OCI-M2 (cell line): Measurements from ENCODE around the gene COPG1.
"Not testable (repeated sequence)": the region's sequence is repeated elsewhere in the genome, so short reads cannot be mapped to it uniquely, and the experiment has no call there.

ENCODE experiments used
- DNase-seq: peaks from one replicate; lab custom pipeline; 2025; ENCODE audit not compliant: unreplicated experiment; lab: John Stamatoyannopoulos, UW

COPG1 gene

DNA sequence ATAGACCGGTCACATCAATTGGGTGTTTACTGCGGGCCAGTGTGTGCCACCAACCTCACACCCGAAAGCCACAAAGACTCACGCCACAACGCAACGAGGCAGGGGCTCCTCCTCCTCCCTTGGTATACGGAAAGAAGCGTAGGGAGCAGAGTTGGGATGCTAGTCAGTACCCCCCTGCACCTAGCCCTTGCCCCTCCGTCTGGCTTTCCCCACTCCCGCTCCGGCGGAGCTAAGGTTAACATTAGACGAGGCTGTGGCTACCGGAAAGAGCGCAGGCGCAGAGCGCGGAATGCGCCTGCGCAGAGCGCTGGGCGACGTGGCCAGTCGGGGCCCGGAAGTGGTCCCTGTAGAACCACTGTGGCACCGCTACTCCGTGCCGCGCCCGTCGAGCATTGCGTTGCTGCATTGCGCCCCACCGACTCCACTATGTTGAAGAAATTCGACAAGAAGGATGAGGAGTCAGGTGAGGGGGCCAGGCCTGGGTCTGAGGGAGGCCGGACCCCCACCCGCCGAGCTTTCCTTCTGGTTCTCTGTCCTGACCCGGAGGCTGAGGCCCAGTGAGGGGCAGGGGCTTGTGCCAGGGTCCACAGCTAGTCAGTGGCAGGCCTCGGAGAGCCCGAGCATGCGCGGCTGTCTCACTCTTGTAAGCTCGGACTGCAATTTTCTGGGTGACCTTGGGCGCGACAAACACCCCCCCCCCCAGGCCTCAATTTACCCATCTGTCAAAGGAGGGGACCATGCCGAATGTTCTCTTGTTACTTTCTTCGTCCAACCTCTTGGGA is at the start of gene COPG1:
Gene COPG1, plus strand, starts transcription at position 323 of the 782 bp plus-strand sequence. Its CDS starts 104 bp downstream, at position 427.
- DNase-seq: peak; percentile 66

DNA sequence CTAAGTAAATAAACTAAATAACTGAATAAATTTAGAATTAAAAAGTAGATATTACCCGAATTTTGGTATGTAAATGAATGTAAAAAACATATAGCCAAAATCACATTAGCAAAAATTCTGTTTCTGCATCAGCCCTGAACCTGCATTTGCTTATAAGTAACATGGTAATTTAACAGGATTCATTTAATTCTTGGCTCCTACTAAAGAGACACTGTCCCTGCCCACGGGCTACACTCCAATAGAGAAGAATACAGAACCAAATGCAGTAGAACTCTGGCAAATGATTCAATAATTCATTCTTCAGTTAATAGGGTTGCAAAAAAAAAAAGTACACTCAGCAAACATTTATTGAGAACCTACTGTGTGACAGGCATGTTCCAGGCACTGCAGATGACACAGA is 44.9 kb upstream of the COPG1 start:
- DNase-seq: no peak

- no peak for DNase-seq
Observed at GRCh38 chr3:129205109-129205832, 44.1 kb upstream of the COPG1 start.

- DNase-seq: no peak
Observed at GRCh38 chr3:129207479-129207878, 41.9 kb upstream of the COPG1 start.

- DNase-seq: no peak
Observed at GRCh38 chr3:129211345-129211744, 38.1 kb upstream of the COPG1 start.

GRCh38 chr3:129211772-129212171 is 37.6 kb upstream of the COPG1 start:
- DNase-seq: no peak

DNA sequence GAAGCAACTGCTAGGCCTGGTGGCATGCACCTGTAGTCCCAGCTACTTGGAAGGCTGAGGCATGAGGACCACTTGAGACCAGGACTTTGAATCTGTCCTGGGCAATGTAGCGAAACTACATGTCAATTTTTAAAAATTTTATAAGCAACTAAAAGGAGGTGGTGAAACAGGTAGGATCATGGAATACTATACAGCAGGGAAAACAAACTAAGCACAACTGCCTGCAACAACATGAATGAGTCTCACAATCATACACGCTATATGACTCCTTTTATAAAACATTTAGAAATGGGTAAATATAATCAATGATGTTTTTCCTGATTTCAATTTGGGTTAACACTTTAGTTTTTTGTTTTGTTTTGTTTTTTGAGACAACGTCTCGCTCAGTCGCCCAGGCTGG is 36.2 kb upstream of the COPG1 start:
- no peak for DNase-seq

GRCh38 chr3:129218742-129219141 is 30.7 kb upstream of the COPG1 start:
- DNase-seq: no peak

- not testable (repeated sequence) for DNase-seq
Observed at GRCh38 chr3:129224387-129224786, 25.0 kb upstream of the COPG1 start.

DNA sequence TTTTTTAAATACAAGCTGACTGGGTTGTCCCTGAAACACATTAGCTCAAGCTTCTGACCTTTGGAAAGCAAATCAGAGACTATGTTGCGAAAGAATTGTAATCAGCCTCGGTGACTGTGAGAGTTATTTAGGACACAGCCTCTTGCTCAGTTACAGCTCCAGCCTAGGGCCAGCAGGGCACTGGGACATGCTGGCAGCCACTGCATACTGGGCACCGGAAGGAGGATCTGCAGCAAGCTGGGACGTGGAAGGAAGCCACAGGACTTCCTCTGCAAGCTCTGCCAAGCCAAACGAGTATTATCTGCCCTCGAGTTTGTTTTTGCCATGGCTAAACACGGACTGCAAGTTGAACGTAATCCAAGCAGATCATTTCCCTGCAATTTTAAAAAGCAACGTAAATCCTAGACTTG is 24.4 kb upstream of the COPG1 start:
- no peak for DNase-seq

- DNase-seq: no peak
Observed at GRCh38 chr3:129226374-129226773, 23.0 kb upstream of the COPG1 start.

- no peak for DNase-seq
Observed at GRCh38 chr3:129228891-129229585, 20.4 kb upstream of the COPG1 start.

DNA sequence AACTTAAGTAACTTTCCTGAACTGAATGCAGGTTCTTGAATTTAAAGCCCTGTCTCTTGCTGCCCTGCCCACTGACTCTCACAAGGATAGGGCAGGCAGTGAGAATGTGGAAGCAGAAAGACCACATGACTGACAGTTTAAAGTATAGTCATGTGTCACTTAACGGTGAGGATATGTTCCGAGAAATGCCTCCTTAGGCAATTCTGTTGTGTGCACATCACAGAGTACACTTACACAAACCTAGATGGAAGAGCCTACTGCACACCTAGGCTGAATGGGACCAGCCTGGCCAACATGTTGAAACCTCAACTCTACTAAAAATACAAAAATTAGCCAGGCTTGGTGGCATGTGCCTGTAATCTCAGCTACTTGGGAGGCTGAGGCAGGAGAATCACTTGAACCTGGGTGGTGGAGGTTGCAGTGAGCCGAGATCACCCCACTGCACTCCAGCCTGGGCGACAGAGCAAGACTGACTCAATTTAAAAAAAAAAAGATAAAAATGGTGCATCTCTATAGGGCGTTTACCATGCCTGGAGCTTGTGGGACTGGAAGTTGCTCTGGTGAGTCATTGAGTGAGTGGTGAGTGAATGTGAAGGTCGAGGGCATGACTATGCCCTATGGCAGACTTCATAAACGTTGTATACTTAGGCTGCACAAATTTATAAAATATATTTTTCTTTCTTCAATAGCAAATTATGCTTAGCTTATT is 18.9 kb upstream of the COPG1 start:
- DNase-seq: no peak

DNA sequence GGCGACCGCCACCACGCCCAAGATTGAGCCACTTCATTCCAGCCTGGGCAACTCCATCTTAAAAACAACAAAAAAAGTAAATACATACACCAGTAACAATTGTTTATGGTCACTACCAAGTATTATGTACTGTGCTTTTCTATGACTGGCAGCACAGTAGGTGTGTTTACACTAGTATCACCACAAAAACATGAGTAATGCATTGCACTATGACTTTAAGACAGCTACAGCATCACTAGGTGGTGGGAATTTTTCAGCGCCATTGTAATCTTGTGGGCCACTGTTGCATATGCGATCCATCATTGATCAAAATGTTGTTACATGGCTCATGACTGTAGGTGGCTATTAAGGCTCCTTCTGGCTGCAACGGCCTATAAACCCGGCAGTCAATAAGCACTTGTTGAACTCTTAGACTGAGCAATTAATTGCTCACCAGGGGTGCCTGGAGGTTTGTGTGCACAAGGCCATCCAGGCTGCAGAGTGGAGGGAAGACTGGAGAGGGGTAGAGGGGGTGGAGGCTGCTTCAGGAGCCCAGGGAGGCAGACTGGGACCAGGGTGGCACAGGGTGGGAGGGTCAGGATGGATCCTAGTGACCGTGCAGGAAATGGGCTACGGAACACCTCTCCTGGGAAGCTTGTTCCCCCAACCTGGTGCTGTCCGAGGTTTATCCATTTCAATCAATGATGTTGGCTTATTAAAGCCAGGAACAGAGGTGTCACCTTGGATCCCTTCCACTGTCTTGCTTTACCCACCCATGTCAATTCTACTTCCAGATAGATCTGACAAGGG is 17.9 kb upstream of the COPG1 start:
- DNase-seq: no peak

DNA sequence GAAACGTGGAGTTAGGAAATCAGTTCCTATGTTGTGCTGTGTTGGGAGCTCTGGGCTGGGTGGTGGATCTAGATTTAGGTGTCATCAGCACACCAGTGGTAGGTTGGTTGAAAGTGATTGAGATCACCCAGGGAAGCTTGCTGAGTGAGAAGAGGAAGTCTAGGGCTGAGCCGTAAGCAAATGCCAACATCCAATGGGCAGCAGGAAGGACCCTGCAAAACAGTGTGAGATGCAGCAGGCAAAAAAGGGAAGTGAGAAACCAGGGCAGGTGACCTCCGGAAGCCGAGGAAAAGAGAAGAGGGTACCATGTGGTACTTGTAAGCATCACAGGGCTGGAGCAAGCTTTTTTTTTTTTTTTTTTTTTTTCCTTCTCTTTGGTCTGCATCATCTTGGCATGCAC is 15.9 kb upstream of the COPG1 start:
- DNase-seq: no peak

GRCh38 chr3:129234441-129234840 is 15.0 kb upstream of the COPG1 start:
- DNase-seq: no peak

DNA sequence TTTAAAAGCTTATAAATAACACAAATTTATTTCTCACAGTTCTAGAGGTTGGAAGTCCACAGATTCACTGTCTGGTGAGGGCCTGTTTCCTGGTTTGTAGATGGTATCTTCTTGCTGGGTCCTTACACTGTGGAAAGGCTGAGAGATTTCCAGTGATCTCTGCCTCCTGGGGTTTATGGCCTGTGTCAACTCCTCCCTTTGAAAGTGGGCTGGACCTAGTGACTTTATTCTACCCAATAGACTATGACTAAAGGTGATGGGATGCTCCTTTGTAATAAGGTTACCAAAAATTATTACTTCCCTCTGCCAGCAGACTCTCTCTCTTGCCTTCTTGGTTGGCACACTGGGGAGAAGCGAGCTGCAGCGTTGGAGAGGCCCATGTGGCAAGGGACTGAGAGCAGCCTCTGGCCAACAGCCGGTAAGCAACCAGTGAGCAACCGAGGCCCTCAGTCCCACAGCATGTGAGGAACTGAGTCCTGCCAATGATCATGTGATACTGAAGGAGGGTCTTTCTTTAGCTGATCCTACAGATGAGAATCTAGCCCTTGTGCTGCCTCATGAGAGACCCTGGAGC is 14.0 kb upstream of the COPG1 start:
- no peak for DNase-seq

GRCh38 chr3:129238945-129239705 is 10.3 kb upstream of the COPG1 start:
- DNase-seq: no peak

DNA sequence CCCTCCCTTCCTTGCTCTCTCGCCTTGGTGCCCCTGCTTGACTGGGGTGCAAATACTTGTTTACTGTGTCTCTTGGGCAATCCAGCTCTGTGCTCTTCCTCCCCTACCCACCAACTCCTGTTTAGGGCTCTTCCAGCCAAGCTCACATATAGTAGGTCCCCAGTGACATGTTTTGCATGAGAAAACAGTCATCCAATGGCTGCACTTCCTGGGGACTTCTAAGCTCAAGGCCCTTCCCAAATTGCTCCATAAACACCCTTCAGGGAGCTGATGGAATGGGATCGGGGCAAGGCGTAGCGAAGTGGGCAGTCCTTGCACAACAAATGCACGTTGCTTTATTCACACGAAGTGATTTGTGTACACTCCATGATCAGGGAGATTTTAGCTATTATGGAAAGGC is 9.4 kb upstream of the COPG1 start:
- DNase-seq: no peak
